HG02970 (cell line): ENCODE results near the gene C6.
"Not testable (repeated sequence)": the region's sequence is repeated elsewhere in the genome, so short reads cannot be mapped to it uniquely, and the experiment has no call there.

Experiments used
- ATAC-seq: cut with Tn5 transposase; IDR thresholded peaks from one replicate; pipeline ENCODE4 v1.9.1; 2021; ENCODE audit warnings: mild to moderate bottlenecking, moderate library complexity, moderate number of reproducible peaks; ENCODE audit not compliant: unreplicated experiment, low FRiP score

Gene C6

GRCh38 chr5:41213340-41213739 is at the start of gene C6:
C6 (minus strand) TSS chr5:41213532; CDS start chr5:41203230, 10,302 bp downstream.
- no peak for ATAC-seq

- ATAC-seq, result no peak
These were observed 43.1 kb upstream of the C6 start for GRCh38 chr5:41256400-41256799.

- no peak for ATAC-seq
These were observed 39.8 kb upstream of the C6 start for GRCh38 chr5:41253109-41253508.

GRCh38 chr5:41252036-41252435 is 38.7 kb upstream of the C6 start:
- no peak for ATAC-seq

- no peak for ATAC-seq
These were observed 37.1 kb upstream of the C6 start for GRCh38 chr5:41250351-41250987.

GRCh38 chr5:41247135-41247534 is 33.8 kb upstream of the C6 start:
- no peak for ATAC-seq

- no peak for ATAC-seq
These were observed 33.0 kb upstream of the C6 start for GRCh38 chr5:41246376-41246775.

- ATAC-seq, result no peak
These were observed 30.2 kb upstream of the C6 start for GRCh38 chr5:41243558-41243957.

GRCh38 chr5:41240985-41241384 is 27.7 kb upstream of the C6 start:
- no peak for ATAC-seq

GRCh38 chr5:41240390-41240789 is 27.1 kb upstream of the C6 start:
- ATAC-seq, result no peak

- no peak for ATAC-seq
These were observed 21.1 kb upstream of the C6 start for GRCh38 chr5:41234475-41234874.

GRCh38 chr5:41232797-41233196 is 19.5 kb upstream of the C6 start:
- no peak for ATAC-seq

- not testable (repeated sequence) for ATAC-seq
These were observed 16.9 kb upstream of the C6 start for GRCh38 chr5:41230276-41230675.

GRCh38 chr5:41223962-41224361 is 10.6 kb upstream of the C6 start:
- ATAC-seq, result no peak

- no peak for ATAC-seq
These were observed 6.4 kb upstream of the C6 start for GRCh38 chr5:41219658-41220269.

- no peak for ATAC-seq
These were observed 5.8 kb upstream of the C6 start for GRCh38 chr5:41218929-41219657.

- ATAC-seq, result no peak
These were observed 850 bp upstream of the C6 start for GRCh38 chr5:41214182-41214581.

- ATAC-seq, result no peak
These were observed 397 bp downstream of the C6 start for GRCh38 chr5:41212935-41213334.

- no peak for ATAC-seq
These were observed 1.9 kb downstream of the C6 start for GRCh38 chr5:41211417-41211816.

- not testable (repeated sequence) for ATAC-seq
These were observed 7.9 kb downstream of the C6 start for GRCh38 chr5:41205475-41205874.

GRCh38 chr5:41203033-41203432 is 10.3 kb downstream of the C6 start:
- no peak for ATAC-seq
